Liver (tissue), 3 donors: Measurements from ENCODE around the gene ZNF467.

ENCODE experiments used
- CTCF ChIP-seq: fragments of 150-350 bp; IDR thresholded peaks from 2 replicates; pipeline ENCODE4 v1.5.1; 2017; ENCODE audit warnings: improper control_type of control experiment, low read depth, low read length; ENCODE audit not compliant: missing input control
- GABPA ChIP-seq, 2 donors: IDR thresholded peaks in 1 of 2; conservative IDR thresholded peaks in 1 of 2; 2 replicates each; pipeline ENCODE4 v1.6.1; 2016; ENCODE audit warnings: antibody characterized with exemption in 2 of 2, mild to moderate bottlenecking in 1 of 2, moderate library complexity in 1 of 2
- JUND ChIP-seq, 2 donors: IDR thresholded peaks; 2 replicates each; pipeline ENCODE4 v1.6.1; 2016; ENCODE audit warnings: antibody characterized with exemption in 2 of 2
- MAX ChIP-seq: IDR thresholded peaks from 2 replicates; pipeline ENCODE4 v1.6.1; 2016; ENCODE audit warnings: antibody characterized with exemption
- NR2F2 ChIP-seq: IDR thresholded peaks from 2 replicates; pipeline ENCODE4 v1.6.1; 2016; ENCODE audit warnings: antibody characterized with exemption
- RAD21 ChIP-seq, 2 donors: IDR thresholded peaks; 2 replicates each; pipeline ENCODE4 v1.6.1; 2016; ENCODE audit warnings: antibody characterized with exemption in 2 of 2, mild to moderate bottlenecking in 2 of 2
- REST ChIP-seq: IDR thresholded peaks from 2 replicates; pipeline ENCODE4 v1.6.1; 2016; ENCODE audit warnings: antibody characterized with exemption, mild to moderate bottlenecking
- TAF1 ChIP-seq: conservative IDR thresholded peaks from 2 replicates; pipeline ENCODE4 v1.6.1; 2016; ENCODE audit warnings: antibody characterized with exemption, mild to moderate bottlenecking
- YY1 ChIP-seq: IDR thresholded peaks from 2 replicates; pipeline ENCODE4 v1.6.1; 2016; ENCODE audit warnings: antibody characterized with exemption, mild to moderate bottlenecking
- ZBTB33 ChIP-seq: IDR thresholded peaks from 2 replicates; pipeline ENCODE4 v1.6.1; 2016; ENCODE audit warnings: antibody characterized with exemption
- donor health status: healthy.
- donor health status: healthy.

- TF ChIP-seq CTCF: no peak
- TF ChIP-seq RAD21 (IDR thresholded peaks at IDR 0.05): no peak
- no peak for TF ChIP-seq JUND (IDR thresholded peaks at IDR 0.05)
- no peak for TF ChIP-seq YY1
- no peak for TF ChIP-seq REST
- TF ChIP-seq NR2F2: no peak
- no peak for TF ChIP-seq MAX
- TF ChIP-seq ZBTB33: no peak
- TF ChIP-seq TAF1: no peak
- no peak for TF ChIP-seq GABPA (IDR thresholded peaks at IDR 0.05 in 1 of 2, conservative IDR thresholded peaks at IDR 0.05 in 1 of 2)
These were observed 23.1 kb downstream of the ZNF467 start for GRCh38 chr7:149750122-149750845.
